Mucosa of rectum (tissue), 2 donors: ENCODE data around the gene SLC66A3.

ENCODE experiments used
- H3K27ac ChIP-seq, 2 donors: one replicate each; pipeline ENCODE4 v1.7.0; 2013; ENCODE audit warnings: inconsistent platforms in 2 of 2, low read depth in 2 of 2, low read length in 2 of 2
- H3K27me3 ChIP-seq, 2 donors: one replicate each; pipeline ENCODE4 v1.7.0; 2013; ENCODE audit warnings: low read length in 2 of 2; ENCODE audit not compliant: control insufficient read depth in 2 of 2, insufficient read depth in 2 of 2
- H3K36me3 ChIP-seq, 2 donors: one replicate each; pipeline ENCODE4 v1.7.0; 2013; ENCODE audit warnings: low read length in 2 of 2; ENCODE audit not compliant: control insufficient read depth in 2 of 2, insufficient read depth in 2 of 2
- H3K4me1 ChIP-seq, 2 donors: one replicate each; pipeline ENCODE4 v1.7.0; 2013; ENCODE audit warnings: low read length in 2 of 2, mild to moderate bottlenecking in 1 of 2; ENCODE audit not compliant: control insufficient read depth in 2 of 2, insufficient read depth in 2 of 2
- H3K4me3 ChIP-seq, 2 donors: one replicate each; pipeline ENCODE4 v1.7.0; 2013; ENCODE audit warnings: low read length in 2 of 2
- H3K9ac ChIP-seq, 2 donors: one replicate each; pipeline ENCODE4 v1.7.0; 2013; ENCODE audit warnings: low read length in 2 of 2, low read depth in 1 of 2, mild to moderate bottlenecking in 1 of 2
- H3K9me3 ChIP-seq, 2 donors: one replicate each; pipeline ENCODE4 v1.7.0; 2013; ENCODE audit warnings: low read length in 2 of 2; ENCODE audit not compliant: control insufficient read depth in 2 of 2
- donor health status: healthy.
- donor health status: Normal muscosa, but diverticular disease.

Gene SLC66A3

GRCh38 chr2:11155381-11156035, at the start of gene SLC66A3:
TSS of gene SLC66A3 (plus strand) at chr2:11155467. CDS start at chr2:11155547, 80 bp downstream.
- Histone ChIP-seq H3K36me3 (no peaks in the 10 kb centered on the region), H3K27ac (peak within 1 kb of the TSS; percentile 87 to 92), H3K9ac (peak within 1 kb of the TSS; percentile 80 to 84), H3K4me3 (peak within 1 kb of the TSS; percentile 64 to 81), H3K27me3 (no peaks in the 10 kb centered on the region), H3K4me1 (peaks cover 8 to 9% of the 10 kb centered on the region in 2 donors), H3K9me3 (no peaks in the 10 kb centered on the region)

- H3K36me3 ChIP-seq: no peaks in the 10 kb centered on the region
- no peaks in the 10 kb centered on the region for H3K27me3 ChIP-seq
- H3K9ac ChIP-seq: no peak overlapping the region
- no peaks in the 10 kb centered on the region for H3K4me1 ChIP-seq
- H3K4me3 ChIP-seq: no peak overlapping the region
- H3K9me3 ChIP-seq: no peaks in the 10 kb centered on the region
- H3K27ac ChIP-seq: no peak overlapping the region
Observed at GRCh38 chr2:11109002-11109401, 46.3 kb upstream of the SLC66A3 start.

GRCh38 chr2:11112870-11113428, 42.3 kb upstream of the SLC66A3 start:
- Histone ChIP-seq H3K27me3 (no peaks in the 10 kb centered on the region), H3K27ac (no peak overlapping the region), H3K4me3 (no peak overlapping the region), H3K9me3 (no peaks in the 10 kb centered on the region), H3K9ac (no peak overlapping the region), H3K36me3 (no peaks in the 10 kb centered on the region), H3K4me1 (no peaks in the 10 kb centered on the region)

- Histone ChIP-seq H3K9ac (no peak overlapping the region), H3K27ac (no peak overlapping the region), H3K36me3 (no peaks in the 10 kb centered on the region)
Observed at GRCh38 chr2:11117776-11118175, 37.5 kb upstream of the SLC66A3 start.

GRCh38 chr2:11118761-11119160, 36.5 kb upstream of the SLC66A3 start:
- Histone ChIP-seq H3K9me3 (no peaks in the 10 kb centered on the region), H3K4me1 (no peaks in the 10 kb centered on the region), H3K27me3 (no peaks in the 10 kb centered on the region), H3K9ac (no peak overlapping the region), H3K27ac (no peak overlapping the region), H3K4me3 (no peak overlapping the region), H3K36me3 (no peaks in the 10 kb centered on the region)

More at GRCh38 chr2:11117776-11118175, 37.5 kb upstream of the SLC66A3 start:
- Histone ChIP-seq H3K4me1 (no peaks in the 10 kb centered on the region), H3K27me3 (no peaks in the 10 kb centered on the region), H3K4me3 (no peak overlapping the region), H3K9me3 (no peaks in the 10 kb centered on the region)

GRCh38 chr2:11121099-11121822, 34.0 kb upstream of the SLC66A3 start:
- no peak overlapping the region for H3K9ac ChIP-seq
- no peak overlapping the region for H3K4me3 ChIP-seq
- no peaks in the 10 kb centered on the region for H3K9me3 ChIP-seq
- H3K27ac ChIP-seq: no peak overlapping the region
- no peaks in the 10 kb centered on the region for H3K4me1 ChIP-seq
- H3K36me3 ChIP-seq: no peaks in the 10 kb centered on the region
- no peaks in the 10 kb centered on the region for H3K27me3 ChIP-seq

GRCh38 chr2:11121823-11122155, 33.5 kb upstream of the SLC66A3 start:
- H3K9me3 ChIP-seq: no peaks in the 10 kb centered on the region
- no peaks in the 10 kb centered on the region for H3K27me3 ChIP-seq
- no peak overlapping the region for H3K4me3 ChIP-seq
- H3K9ac ChIP-seq: no peak overlapping the region
- H3K27ac ChIP-seq: no peak overlapping the region
- H3K36me3 ChIP-seq: no peaks in the 10 kb centered on the region
- no peaks in the 10 kb centered on the region for H3K4me1 ChIP-seq

GRCh38 chr2:11122380-11122779, 32.9 kb upstream of the SLC66A3 start:
- H3K9ac ChIP-seq: no peak overlapping the region
- H3K4me1 ChIP-seq: no peaks in the 10 kb centered on the region
- H3K4me3 ChIP-seq: no peak overlapping the region
- no peaks in the 10 kb centered on the region for H3K9me3 ChIP-seq
- no peaks in the 10 kb centered on the region for H3K27me3 ChIP-seq
- no peak overlapping the region for H3K27ac ChIP-seq
- H3K36me3 ChIP-seq: no peaks in the 10 kb centered on the region

- Histone ChIP-seq H3K27ac (no peak overlapping the region), H3K9ac (no peak overlapping the region), H3K36me3 (no peaks in the 10 kb centered on the region), H3K9me3 (no peaks in the 10 kb centered on the region), H3K4me3 (no peak overlapping the region), H3K4me1 (no peaks in the 10 kb centered on the region), H3K27me3 (no peaks in the 10 kb centered on the region)
Observed at GRCh38 chr2:11123001-11123809, 32.1 kb upstream of the SLC66A3 start.
